ENCODE results near the gene ISG15. TPM values are rescaled to one million over a fixed set of nuclear protein-coding genes. Genes with fewer than 3 reads are reported as not detected.

ISG15 gene
- total and polyA plus RNA-seq, 2 of the 13 experiments (the other 11 are each of a cell fraction or from before 2014, with no cell fraction given), result 42.1 to 54.9 TPM

DNA sequence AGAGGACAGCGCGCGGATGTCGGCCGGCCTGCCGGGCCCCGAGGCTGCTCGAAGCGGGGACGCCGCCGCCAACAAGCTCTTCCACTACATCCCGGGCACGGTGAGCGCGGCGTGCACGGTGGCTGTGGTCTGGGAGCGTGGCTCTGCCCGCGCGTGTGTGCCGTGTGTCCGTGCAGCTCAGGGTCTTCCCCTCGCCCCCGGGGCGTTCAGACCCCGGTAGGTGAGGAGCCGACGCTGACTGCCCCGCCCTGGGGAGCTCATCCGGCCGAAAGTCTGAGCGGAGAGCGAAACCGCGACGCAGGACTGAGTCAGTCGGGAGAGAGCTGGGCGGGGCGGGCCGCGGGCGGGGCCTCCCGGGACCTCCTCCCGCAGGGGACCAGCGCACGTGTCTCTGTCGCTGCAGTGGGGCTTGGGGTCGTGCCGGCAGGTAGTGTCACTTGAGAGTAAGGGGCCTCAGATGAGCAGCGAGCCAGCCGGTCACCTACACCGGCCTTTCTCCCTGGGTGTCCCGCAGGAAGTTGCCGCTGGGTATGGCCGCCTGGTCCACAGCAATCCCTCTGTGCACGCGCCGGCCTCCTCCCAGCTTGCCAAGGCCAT is 46.5 kb upstream of the ISG15 start (continued):
- no peak for TF ChIP-seq ZNF83 (CRISPR knock-in tag; IDR thresholded peaks at IDR 0.05; ENCODE audit: borderline replicate concordance)
- TF ChIP-seq, protein P1, sequence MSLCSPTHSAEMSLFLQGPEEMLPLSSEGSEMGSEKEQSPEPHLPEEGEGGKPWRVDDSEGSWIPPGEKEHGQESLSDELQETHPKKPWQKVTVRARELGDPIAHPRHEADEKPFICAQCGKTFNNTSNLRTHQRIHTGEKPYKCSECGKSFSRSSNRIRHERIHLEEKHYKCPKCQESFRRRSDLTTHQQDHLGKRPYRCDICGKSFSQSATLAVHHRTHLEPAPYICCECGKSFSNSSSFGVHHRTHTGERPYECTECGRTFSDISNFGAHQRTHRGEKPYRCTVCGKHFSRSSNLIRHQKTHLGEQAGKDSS (CRISPR knock-in tag; IDR thresholded peaks at IDR 0.05; ENCODE audit: borderline replicate concordance, low read depth), result peak; percentile 57; the same call in 1 of the 2 replicates
- TF ChIP-seq TCF7 (IDR thresholded peaks at IDR 0.05; ENCODE audit: low read depth), result no peak
- 0 out of 2 replicates have a peak, but pooled peaks have one; percentile 65 for TF ChIP-seq ZNF790 (CRISPR knock-in tag; IDR thresholded peaks at IDR 0.05; ENCODE audit: borderline replicate concordance)
- TF ChIP-seq SPEN (CRISPR knock-in tag; IDR thresholded peaks at IDR 0.05; ENCODE audit: low read depth), result peak; percentile 45
- 0 out of 2 replicates have a peak, but pooled peaks have one; percentile 64 for TF ChIP-seq ZNF546 (CRISPR knock-in tag; conservative IDR thresholded peaks at IDR 0.05)
- TF ChIP-seq, protein P2, sequence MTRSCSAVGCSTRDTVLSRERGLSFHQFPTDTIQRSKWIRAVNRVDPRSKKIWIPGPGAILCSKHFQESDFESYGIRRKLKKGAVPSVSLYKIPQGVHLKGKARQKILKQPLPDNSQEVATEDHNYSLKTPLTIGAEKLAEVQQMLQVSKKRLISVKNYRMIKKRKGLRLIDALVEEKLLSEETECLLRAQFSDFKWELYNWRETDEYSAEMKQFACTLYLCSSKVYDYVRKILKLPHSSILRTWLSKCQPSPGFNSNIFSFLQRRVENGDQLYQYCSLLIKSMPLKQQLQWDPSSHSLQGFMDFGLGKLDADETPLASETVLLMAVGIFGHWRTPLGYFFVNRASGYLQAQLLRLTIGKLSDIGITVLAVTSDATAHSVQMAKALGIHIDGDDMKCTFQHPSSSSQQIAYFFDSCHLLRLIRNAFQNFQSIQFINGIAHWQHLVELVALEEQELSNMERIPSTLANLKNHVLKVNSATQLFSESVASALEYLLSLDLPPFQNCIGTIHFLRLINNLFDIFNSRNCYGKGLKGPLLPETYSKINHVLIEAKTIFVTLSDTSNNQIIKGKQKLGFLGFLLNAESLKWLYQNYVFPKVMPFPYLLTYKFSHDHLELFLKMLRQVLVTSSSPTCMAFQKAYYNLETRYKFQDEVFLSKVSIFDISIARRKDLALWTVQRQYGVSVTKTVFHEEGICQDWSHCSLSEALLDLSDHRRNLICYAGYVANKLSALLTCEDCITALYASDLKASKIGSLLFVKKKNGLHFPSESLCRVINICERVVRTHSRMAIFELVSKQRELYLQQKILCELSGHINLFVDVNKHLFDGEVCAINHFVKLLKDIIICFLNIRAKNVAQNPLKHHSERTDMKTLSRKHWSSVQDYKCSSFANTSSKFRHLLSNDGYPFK (CRISPR knock-in tag; IDR thresholded peaks at IDR 0.05; ENCODE audit: borderline replicate concordance), result peak; percentile 20; the same call in 1 of the 2 replicates
- TF ChIP-seq, protein P3, sequence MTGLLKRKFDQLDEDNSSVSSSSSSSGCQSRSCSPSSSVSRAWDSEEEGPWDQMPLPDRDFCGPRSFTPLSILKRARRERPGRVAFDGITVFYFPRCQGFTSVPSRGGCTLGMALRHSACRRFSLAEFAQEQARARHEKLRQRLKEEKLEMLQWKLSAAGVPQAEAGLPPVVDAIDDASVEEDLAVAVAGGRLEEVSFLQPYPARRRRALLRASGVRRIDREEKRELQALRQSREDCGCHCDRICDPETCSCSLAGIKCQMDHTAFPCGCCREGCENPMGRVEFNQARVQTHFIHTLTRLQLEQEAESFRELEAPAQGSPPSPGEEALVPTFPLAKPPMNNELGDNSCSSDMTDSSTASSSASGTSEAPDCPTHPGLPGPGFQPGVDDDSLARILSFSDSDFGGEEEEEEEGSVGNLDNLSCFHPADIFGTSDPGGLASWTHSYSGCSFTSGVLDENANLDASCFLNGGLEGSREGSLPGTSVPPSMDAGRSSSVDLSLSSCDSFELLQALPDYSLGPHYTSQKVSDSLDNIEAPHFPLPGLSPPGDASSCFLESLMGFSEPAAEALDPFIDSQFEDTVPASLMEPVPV (CRISPR knock-in tag; IDR thresholded peaks at IDR 0.05), result peak; percentile 86; the same call in 1 of the 2 replicates
- peak; percentile 71 for TF ChIP-seq GABPB1 (CRISPR knock-in tag; IDR thresholded peaks at IDR 0.05)
- TF ChIP-seq JUND (CRISPR knock-in tag; IDR thresholded peaks at IDR 0.05), result peak; percentile 37; the same call in 1 of the 2 replicates
- TF ChIP-seq TBP (CRISPR knock-in tag; IDR thresholded peaks at IDR 0.05), result no peak
- 0 out of 2 replicates have a peak, but pooled peaks have one; percentile 23 for TF ChIP-seq PPARG (CRISPR knock-in tag; conservative IDR thresholded peaks at IDR 0.05)
- 0 out of 2 replicates have a peak, but pooled peaks have one; percentile 51 for TF ChIP-seq ZFP41 (CRISPR knock-in tag; IDR thresholded peaks at IDR 0.05; ENCODE audit: borderline replicate concordance)
- TF ChIP-seq, protein P4, sequence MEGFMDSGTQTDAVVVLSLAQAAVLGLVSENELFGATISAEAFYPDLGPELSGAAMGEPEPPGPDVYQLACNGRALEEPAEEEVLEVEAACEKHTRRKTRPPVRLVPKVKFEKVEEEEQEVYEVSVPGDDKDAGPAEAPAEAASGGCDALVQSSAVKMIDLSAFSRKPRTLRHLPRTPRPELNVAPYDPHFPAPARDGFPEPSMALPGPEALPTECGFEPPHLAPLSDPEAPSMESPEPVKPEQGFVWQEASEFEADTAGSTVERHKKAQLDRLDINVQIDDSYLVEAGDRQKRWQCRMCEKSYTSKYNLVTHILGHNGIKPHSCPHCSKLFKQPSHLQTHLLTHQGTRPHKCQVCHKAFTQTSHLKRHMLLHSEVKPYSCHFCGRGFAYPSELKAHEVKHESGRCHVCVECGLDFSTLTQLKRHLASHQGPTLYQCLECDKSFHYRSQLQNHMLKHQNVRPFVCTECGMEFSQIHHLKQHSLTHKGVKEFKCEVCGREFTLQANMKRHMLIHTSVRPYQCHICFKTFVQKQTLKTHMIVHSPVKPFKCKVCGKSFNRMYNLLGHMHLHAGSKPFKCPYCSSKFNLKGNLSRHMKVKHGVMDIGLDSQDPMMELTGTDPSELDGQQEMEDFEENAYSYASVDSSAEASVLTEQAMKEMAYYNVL (CRISPR knock-in tag; IDR thresholded peaks at IDR 0.05; ENCODE audit: borderline replicate concordance), result 0 out of 2 replicates have a peak, but pooled peaks have one; percentile 42
- no peak for TF ChIP-seq HDAC6 (IDR thresholded peaks at IDR 0.05; ENCODE audit: low read depth, low read length)
- TF ChIP-seq ZNF556 (CRISPR knock-in tag; IDR thresholded peaks at IDR 0.05; ENCODE audit: borderline replicate concordance), result 0 out of 2 replicates have a peak, but pooled peaks have one; percentile 50
- TF ChIP-seq, protein P5, sequence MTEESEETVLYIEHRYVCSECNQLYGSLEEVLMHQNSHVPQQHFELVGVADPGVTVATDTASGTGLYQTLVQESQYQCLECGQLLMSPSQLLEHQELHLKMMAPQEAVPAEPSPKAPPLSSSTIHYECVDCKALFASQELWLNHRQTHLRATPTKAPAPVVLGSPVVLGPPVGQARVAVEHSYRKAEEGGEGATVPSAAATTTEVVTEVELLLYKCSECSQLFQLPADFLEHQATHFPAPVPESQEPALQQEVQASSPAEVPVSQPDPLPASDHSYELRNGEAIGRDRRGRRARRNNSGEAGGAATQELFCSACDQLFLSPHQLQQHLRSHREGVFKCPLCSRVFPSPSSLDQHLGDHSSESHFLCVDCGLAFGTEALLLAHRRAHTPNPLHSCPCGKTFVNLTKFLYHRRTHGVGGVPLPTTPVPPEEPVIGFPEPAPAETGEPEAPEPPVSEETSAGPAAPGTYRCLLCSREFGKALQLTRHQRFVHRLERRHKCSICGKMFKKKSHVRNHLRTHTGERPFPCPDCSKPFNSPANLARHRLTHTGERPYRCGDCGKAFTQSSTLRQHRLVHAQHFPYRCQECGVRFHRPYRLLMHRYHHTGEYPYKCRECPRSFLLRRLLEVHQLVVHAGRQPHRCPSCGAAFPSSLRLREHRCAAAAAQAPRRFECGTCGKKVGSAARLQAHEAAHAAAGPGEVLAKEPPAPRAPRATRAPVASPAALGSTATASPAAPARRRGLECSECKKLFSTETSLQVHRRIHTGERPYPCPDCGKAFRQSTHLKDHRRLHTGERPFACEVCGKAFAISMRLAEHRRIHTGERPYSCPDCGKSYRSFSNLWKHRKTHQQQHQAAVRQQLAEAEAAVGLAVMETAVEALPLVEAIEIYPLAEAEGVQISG (CRISPR knock-in tag; IDR thresholded peaks at IDR 0.05), result peak; percentile 37; the same call in 1 of the 2 replicates
- TF ChIP-seq MIER3 (CRISPR knock-in tag; IDR thresholded peaks at IDR 0.05; ENCODE audit: borderline replicate concordance), result 0 out of 2 replicates have a peak, but pooled peaks have one; percentile 16

Measured in HepG2 (cell line).